GM19467 (cell line): Measurements from ENCODE around the gene HSFX2.
A peak's percentile ranks its signal among the peaks of the same experiment; 100 is the strongest.
"Not testable (repeated sequence)": the region's sequence is repeated elsewhere in the genome, so short reads cannot be mapped to it uniquely, and the experiment has no call there.

Experiments used
- ATAC-seq: cut with Tn5 transposase; IDR thresholded peaks from one replicate; pipeline ENCODE4 v1.9.1; 2021; ENCODE audit warnings: mild to moderate bottlenecking, moderate library complexity; ENCODE audit not compliant: unreplicated experiment

HSFX2 gene

DNA sequence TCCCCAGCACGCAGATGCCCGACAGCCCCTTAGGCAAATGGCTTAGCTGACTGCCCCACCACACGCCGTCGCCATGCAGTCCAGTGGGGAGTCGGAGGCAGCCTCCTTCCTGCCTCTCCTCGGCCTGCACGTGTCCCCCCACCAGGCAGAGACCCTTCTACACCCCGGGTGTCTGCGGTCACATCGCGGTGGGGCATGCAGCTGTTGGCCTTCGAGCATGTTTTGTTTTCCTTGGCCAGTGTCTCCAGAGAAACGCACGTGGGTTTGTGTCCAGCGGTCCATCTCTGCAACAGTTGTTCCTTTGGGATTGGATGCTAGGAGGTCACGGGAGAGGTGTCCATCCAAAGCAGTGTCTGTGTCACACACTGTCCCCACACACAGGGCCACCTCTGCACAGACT lies at the start of gene HSFX2:
HSFX2 (minus strand) TSS at position 101 of the 400 bp plus-strand sequence. CDS start 614 bp downstream, outside the sequence.
- ATAC-seq, result not testable (repeated sequence)

DNA sequence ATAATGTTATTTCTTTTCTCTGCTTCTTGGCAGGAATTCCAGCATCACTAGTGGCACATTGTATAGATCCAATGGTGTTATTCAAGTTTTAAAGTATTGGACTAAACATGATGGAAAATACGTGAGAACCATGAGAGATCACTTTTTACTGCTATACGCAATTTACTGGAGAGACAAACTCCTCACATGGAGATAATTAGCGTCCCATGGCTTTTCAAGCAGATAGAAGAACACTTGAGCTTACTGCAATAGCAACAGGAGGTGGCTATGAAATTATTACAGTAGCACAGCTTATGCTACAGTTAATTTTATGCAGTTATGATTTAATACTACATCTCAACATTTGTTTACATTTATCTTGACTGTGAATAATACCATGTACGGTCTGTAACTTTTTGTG lies 48.4 kb upstream of the HSFX2 start:
- ATAC-seq, result no peak

- no peak for ATAC-seq
Observed at GRCh38 chrX:149641835-149642234, 46.7 kb upstream of the HSFX2 start.

DNA sequence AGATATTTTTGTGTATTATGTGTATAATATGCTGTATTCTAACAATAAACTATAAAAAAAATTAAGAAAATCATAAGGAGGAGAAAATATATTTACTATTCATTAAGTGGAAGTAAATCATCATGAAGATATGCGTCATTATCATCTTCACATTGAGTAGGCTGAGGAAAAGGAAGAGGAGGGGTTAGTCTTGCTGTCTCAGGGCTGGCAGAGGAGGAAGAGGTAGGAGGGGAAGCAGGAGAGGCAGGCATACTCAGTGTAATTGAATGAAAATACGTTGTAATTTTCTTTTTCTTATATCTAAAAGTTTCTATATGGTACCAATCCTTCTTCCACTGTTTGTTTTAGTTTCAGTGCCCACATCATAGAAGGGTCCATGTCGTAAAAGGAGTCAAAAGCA lies 46.3 kb upstream of the HSFX2 start:
- ATAC-seq, result no peak

DNA sequence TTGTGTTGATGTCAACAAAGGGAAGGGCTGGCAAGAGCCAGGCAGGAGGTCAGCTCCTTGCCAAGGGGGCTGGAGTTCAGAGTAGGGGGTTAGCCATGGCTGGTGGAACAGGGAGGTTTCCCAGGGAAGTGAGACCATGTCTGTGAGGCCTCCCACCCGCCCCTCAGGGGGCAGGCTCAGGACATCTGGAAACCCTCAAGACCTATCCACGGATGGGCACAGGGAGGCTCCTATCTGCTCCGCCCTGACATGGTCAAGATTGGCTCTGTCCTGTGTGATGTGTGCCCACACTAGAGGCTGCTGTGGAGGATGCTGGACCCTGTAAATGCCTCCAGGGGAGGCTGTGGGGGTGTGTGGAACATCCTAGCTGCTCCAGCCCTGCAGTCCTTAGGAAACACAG lies 44.5 kb upstream of the HSFX2 start:
- no peak for ATAC-seq

DNA sequence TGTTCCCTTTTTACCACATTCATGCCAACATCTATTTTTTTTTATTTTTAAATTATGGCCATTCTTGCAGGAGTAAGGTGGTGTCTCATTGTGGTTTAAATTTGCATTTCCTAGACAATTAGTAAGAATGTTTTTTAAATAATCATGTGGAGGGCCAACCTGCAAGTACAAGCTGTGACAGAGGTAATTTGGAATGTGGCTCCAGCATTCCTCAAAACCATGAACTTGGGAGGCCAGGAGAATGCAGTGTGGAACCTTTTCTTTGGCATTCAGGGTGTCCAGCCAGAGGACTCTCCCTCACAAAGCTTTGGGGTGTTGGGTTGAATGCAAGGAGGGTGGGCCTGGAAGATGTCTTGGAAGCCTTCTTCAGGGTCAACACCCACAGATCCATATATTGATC lies 43.7 kb upstream of the HSFX2 start:
- ATAC-seq, result no peak

GRCh38 chrX:149633511-149633910 lies 38.4 kb upstream of the HSFX2 start:
- no peak for ATAC-seq

DNA sequence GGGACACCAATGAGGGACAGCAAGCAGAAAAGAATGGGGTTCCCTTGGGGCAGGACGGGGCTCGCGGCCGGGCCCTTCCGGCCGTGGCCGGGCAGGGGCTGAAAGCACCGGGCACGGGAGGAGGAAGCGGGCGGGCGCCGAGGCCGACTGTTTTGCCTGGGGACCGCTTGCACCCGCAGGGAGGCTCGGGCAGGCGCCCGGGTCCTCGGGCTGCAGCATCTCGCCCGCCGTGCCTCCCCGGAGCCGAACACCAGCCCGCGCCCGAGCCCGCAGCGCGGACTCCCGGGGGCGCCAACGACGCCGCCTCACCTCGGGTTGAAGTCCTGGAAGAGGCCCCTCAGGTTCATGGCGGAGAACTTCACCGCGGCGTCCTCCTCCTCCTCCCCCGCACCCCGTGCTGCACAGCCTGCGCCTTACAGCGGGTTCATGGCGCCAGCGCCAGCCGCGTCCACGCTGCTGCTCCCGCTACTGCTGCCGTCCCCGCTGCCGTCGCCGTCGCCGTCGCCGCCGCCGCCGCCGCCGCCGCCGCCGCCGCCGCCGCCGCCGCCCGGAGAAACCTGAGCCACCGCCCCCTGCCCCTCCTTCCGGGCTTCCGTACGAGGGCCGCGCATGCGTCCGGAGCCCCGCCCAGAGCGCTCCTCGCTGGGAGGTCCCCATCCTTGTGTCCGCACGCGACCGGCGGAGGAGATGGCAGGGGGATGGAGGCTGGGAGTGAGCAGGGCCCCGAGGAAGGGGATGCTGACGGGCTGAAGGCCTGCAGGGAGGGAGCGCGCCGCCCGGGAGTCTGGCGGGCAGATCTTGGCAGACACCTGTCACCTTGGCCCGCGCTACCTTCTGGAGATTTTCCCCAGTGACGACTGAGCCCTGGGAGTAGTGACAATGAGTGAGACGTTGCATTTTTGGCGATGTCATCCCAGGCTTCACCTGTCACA lies 36.4 kb upstream of the HSFX2 start, which contains the start of gene TMEM185A:
TMEM185A (minus strand) TSS at position 559 of the 932 bp plus-strand sequence; CDS start at position 347, 212 bp downstream.
- peak; percentile 79 for ATAC-seq

- ATAC-seq, result no peak
Observed at GRCh38 chrX:149630681-149631233, 35.6 kb upstream of the HSFX2 start.

DNA sequence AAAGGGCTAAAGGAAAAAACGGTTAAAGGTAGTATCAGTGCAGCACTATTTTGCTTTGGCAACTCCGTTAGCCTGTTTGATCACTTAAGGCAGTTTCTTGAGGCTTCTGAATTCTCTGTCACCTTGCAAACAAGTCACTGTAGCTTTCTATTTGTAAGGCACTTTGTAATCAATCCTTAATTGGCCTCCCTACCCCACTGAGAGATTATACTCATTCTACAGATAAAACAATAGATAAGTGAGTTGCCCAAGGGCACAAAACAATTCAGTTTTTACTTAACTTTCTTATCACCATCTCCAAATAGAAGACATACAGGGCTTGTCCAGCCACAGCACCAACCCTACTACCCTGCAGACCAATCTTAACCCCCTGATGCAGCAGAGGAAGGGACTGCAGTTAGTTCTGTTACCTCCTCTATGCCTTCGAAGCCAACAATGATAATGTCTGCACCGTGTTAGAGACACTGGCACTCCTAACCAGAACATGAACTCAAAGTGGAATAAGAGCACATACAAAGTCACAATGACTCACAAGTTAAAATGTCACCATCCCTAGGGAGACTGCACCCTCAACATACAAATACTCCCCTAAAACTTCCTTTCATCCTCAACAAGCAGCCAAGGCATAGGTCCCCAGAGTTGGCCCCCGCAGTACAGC lies 34.7 kb upstream of the HSFX2 start:
- ATAC-seq, result no peak

GRCh38 chrX:149628768-149629167 lies 33.7 kb upstream of the HSFX2 start:
- ATAC-seq, result no peak

DNA sequence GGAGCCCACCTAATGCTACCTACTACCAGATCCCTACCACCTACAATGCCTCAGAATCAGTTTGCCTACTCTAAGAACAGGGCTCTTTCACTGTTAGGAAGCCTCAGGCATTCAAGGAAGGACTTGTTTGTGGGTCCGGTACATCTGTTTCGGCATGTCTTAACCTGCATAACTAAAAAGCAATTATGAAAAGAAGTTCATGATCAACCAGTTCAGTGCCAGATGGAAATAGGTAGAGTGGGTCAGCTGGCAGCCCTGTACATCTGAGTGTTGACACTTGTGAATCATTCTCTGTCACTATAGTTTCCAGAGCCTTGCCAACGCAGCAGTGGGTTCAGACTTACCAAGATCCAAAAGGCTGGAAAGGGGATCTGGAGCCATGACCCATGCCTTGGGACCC lies 33.2 kb upstream of the HSFX2 start:
- no peak for ATAC-seq

- not testable (repeated sequence) for ATAC-seq
Observed at GRCh38 chrX:149626829-149627228, 31.7 kb upstream of the HSFX2 start.

- ATAC-seq, result not testable (repeated sequence)
Observed at GRCh38 chrX:149619662-149620061, 24.5 kb upstream of the HSFX2 start.

GRCh38 chrX:149618871-149619270 lies 23.8 kb upstream of the HSFX2 start:
- no peak for ATAC-seq

- ATAC-seq, result no peak
Observed at GRCh38 chrX:149611623-149612175, 16.6 kb upstream of the HSFX2 start.

GRCh38 chrX:149610511-149610910 lies 15.4 kb upstream of the HSFX2 start:
- ATAC-seq, result no peak

GRCh38 chrX:149607699-149608098 lies 12.6 kb upstream of the HSFX2 start:
- ATAC-seq, result no peak

DNA sequence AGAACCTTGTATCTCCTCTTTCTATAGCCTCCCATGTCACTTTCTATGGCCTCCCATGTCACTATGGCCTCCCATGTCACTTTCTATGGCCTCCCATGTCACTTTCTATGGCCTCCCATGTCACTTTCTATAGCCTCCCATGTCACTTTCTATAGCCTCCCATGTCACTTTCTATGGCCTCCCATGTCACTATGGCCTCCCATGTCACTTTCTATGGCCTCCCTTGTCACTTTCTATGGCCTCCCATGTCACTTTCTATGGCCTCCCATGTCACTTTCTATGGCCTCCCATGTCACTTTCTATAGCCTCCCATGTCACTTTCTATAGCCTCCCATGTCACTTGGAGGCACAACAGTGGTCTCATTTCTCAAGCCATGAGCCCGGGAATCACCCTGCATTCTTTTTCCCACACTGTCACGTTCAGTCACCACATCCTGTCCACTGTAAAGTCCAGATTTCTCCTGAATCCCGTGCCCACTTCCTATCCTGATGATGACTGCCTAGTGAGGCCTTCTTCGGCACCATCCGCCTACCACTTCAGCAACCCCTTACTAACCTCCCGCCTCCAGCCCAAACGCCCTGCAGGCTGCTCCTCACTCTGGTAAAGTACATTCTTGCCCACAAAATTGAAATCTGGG lies 10.3 kb upstream of the HSFX2 start:
- not testable (repeated sequence) for ATAC-seq

DNA sequence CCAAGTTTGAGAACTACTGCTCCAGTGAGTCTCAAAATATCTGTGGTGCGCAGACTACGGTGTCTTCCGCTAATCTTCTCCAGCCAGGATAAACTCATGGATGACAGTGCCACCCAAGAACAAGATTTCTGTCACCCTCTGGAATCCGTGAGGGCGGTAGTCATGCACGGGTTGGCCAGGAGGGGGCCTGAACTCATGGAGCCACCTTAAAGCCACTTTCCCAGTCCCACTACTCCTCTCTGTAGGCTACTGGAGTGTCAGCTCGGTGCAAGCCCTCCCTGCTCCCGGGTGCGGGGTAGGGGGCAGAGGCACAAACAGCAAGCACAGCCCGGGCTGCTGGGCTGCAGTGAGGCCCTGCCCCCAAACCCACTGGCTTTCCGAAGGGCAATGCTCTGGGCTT lies 3.5 kb upstream of the HSFX2 start:
- ATAC-seq, result not testable (repeated sequence)

- ATAC-seq, result not testable (repeated sequence)
Observed at GRCh38 chrX:149595943-149596342, 829 bp upstream of the HSFX2 start.
